CD14-positive monocyte (primary cell): Measurements from ENCODE around the gene TMEM187. TPM values are rescaled to one million over a fixed set of nuclear protein-coding genes. Genes with fewer than 3 reads are reported as not detected.

Source experiments
- DNase-seq, 3 donors: peaks; one replicate each; pipeline ENCODE4 v3.0.0-alpha.2; 2011 to 2022
- H2AFZ ChIP-seq: 2 replicates; pipeline ENCODE4 v1.6.0; 2012; ENCODE audit warnings: mild to moderate bottlenecking, low read depth, low read length, inconsistent platforms; ENCODE audit not compliant: insufficient read depth, poor library complexity, severe bottlenecking
- H3K27ac ChIP-seq, 2 donors: 1 replicate in 1 of 2; 2 replicates in 1 of 2; pipeline ENCODE4 v1.5.1; 2012 to 2013; ENCODE audit warnings: low read length in 2 of 2, control low read depth in 1 of 2, inconsistent platforms in 1 of 2, low read depth in 1 of 2, mild to moderate bottlenecking in 1 of 2
- H3K27me3 ChIP-seq, 2 donors: one replicate each; pipeline versions ENCODE4 v1.6.0 to v1.6.1; 2011 to 2013; ENCODE audit warnings: low read length in 2 of 2; ENCODE audit not compliant: control insufficient read depth in 2 of 2, insufficient read depth in 2 of 2
- H3K36me3 ChIP-seq, 2 donors: replicated peaks in 1 of 2; 1 replicate in 1 of 2; 2 replicates in 1 of 2; pipeline versions ENCODE4 v1.5.1 to v1.6.1; 2012 to 2013; ENCODE audit warnings: low read length in 2 of 2, control low read depth in 1 of 2, inconsistent platforms in 1 of 2, mild to moderate bottlenecking in 1 of 2; ENCODE audit not compliant: insufficient read depth in 2 of 2, control insufficient read depth in 1 of 2
- H3K4me1 ChIP-seq, 2 donors: 1 replicate in 1 of 2; 2 replicates in 1 of 2; pipeline versions ENCODE4 v1.5.1 to v1.6.1; 2012 to 2013; ENCODE audit warnings: low read length in 2 of 2, control low read depth in 1 of 2, inconsistent platforms in 1 of 2, mild to moderate bottlenecking in 1 of 2, moderate library complexity in 1 of 2; ENCODE audit not compliant: insufficient read depth in 2 of 2, control insufficient read depth in 1 of 2
- H3K4me2 ChIP-seq: replicated peaks from 2 replicates; pipeline ENCODE3; 2012; ENCODE audit warnings: low read length, moderate library complexity, mild to moderate bottlenecking; ENCODE audit not compliant: poor library complexity, severe bottlenecking; ENCODE audit errors: extremely low read depth
- H3K4me3 ChIP-seq, 3 experiments: fragments of 200-600 bp in 1 of 3; sonication (generic) in 1 of 3; replicated peaks in 1 of 3; 1 replicate in 2 of 3; 2 replicates in 1 of 3; pipeline ENCODE4 v1.5.1; 2011 to 2013; ENCODE audit warnings: low read length in 3 of 3, mild to moderate bottlenecking in 3 of 3, control low read depth in 2 of 3, low read depth in 2 of 3, inconsistent platforms in 1 of 3, moderate library complexity in 1 of 3
- H3K79me2 ChIP-seq: 2 replicates; pipeline ENCODE4 v1.6.0; 2012; ENCODE audit warnings: mild to moderate bottlenecking, control low read depth, inconsistent platforms, low read length, moderate library complexity; ENCODE audit not compliant: insufficient read depth
- H3K9ac ChIP-seq: 2 replicates; pipeline ENCODE4 v1.6.0; 2017; ENCODE audit warnings: low read length, mild to moderate bottlenecking; ENCODE audit not compliant: insufficient read depth, poor library complexity, severe bottlenecking
- H3K9me3 ChIP-seq, 2 donors: replicated peaks in 1 of 2; 1 replicate in 1 of 2; 2 replicates in 1 of 2; pipeline versions ENCODE4 v1.5.1 to v1.6.1; 2012 to 2013; ENCODE audit warnings: low read length in 2 of 2, control low read depth in 1 of 2; ENCODE audit not compliant: control insufficient read depth in 1 of 2, insufficient read depth in 1 of 2
- H4K20me1 ChIP-seq: 2 replicates; pipeline ENCODE4 v1.6.0; 2012; ENCODE audit warnings: mild to moderate bottlenecking, low read length, control low read depth, moderate library complexity; ENCODE audit not compliant: insufficient read depth
- H3K27ac Mint-ChIP-seq, 7 donors: one replicate each; pipeline ENCODE4 v1.8.0; 2020; ENCODE audit warnings: mild to moderate bottlenecking in 7 of 7, mixed read lengths in 7 of 7, moderate library complexity in 6 of 7, inconsistent platforms in 2 of 7
- H3K27me3 Mint-ChIP-seq, 3 donors: one replicate each; pipeline ENCODE4 v1.8.0; 2021 to 2022; ENCODE audit warnings: low read depth in 3 of 3, mild to moderate bottlenecking in 3 of 3, mixed read lengths in 3 of 3, moderate library complexity in 3 of 3, inconsistent platforms in 1 of 3
- H3K36me3 Mint-ChIP-seq, 2 donors: one replicate each; pipeline ENCODE4 v1.8.0; 2020; ENCODE audit warnings: mixed read lengths in 2 of 2, inconsistent platforms in 1 of 2, mild to moderate bottlenecking in 1 of 2
- H3K4me1 Mint-ChIP-seq: one replicate; pipeline ENCODE4 v1.8.0; 2020; ENCODE audit warnings: mild to moderate bottlenecking, mixed read lengths
- H3K4me3 Mint-ChIP-seq, 2 donors: one replicate each; pipeline ENCODE4 v1.8.0; 2020; ENCODE audit warnings: mild to moderate bottlenecking in 2 of 2, mixed read lengths in 2 of 2, moderate library complexity in 1 of 2
- H3K9me3 Mint-ChIP-seq, 7 donors: one replicate each; pipeline ENCODE4 v1.8.0; 2020 to 2022; ENCODE audit warnings: mixed read lengths in 7 of 7, mild to moderate bottlenecking in 6 of 7, moderate library complexity in 6 of 7, inconsistent platforms in 2 of 7
- WGBS: methylation state at CpG from one replicate; pipeline ENCODE4 v1.1.5; 2013; ENCODE audit warnings: missing lambda C conversion rate; ENCODE audit not compliant: insufficient coverage; 5-methylcytosine and 5-hydroxymethylcytosine counted together
- intact Hi-C, 2 donors: fragments of 100-400 bp; cut with micrococcal nuclease; formaldehyde crosslinking; loops; one replicate each; pipeline versions ENCODE4 v1.15.0 to v1.15.1; 2023
- polyA plus RNA-seq, 3 donors: library from polyadenylated mRNA; depleted of rRNA in 1 of 3; unstranded in 2 of 3; stranded (reverse) in 1 of 3; fragments of 300-500 nt in 2 of 3; fragments of >200 nt in 1 of 3; fragmentation: Illumina TruSeq in 2 of 3; gene quantifications; 1 replicate in 2 of 3; 2 replicates in 1 of 3; pipeline ENCODE4 v1.2.3, GENCODE V29; 2012 to 2021
- TF ChIP-seq, protein P1 (sequence below): fragments of 200-600 bp; IDR thresholded peaks from one replicate; pipeline ENCODE4 v1.8.0; 2022; ENCODE audit warnings: antibody characterized with exemption, mild to moderate bottlenecking

TMEM187 gene
- polyA plus RNA-seq, 3 donors = 2.8 to 10.3 (median 4.9) TPM

DNA sequence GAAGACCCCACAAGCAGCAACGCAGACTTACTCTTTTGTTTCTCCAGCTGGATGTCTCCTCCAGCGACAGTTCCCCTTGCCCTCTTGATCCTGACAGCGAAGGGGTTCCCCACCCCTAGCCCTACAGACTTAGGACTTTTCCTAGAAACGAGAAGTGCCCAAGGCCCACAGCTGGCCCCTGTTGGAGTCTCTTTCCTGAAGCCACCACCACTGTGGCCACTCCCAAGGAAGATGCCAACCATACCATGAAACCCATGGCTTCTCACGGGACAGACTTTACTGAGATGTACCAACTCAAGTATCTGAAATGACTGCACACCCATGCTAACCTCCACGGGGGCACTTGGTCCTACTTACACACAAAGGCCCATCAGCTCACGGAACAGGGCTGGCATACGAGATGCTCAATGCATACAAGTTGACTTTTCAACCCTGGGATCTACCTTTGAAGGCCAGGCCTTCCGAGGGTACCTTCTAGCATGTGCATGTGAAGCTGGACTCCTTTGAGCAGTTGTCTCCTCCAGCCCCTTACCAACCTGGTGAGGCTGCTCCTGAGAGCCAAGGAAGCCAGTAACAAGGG is 48.1 kb downstream of the TMEM187 start:
- Histone ChIP-seq H3K4me1 (peaks cover 28 to 33% of the 10 kb centered on the region in 2 donors), H3K4me3 (peak overlapping the region; percentile 43 to 74 (median 59)), H3K27ac (peak overlapping the region; percentile 97 to 99), H3K9me3 (peaks cover 0 to 5% of the 10 kb centered on the region in 2 donors), H3K36me3 (peaks cover 25 to 26% of the 10 kb centered on the region in 2 donors), H4K20me1 (peaks cover 45% of the 10 kb centered on the region), H3K4me2 (peak overlapping the region; percentile 75), H2AFZ (no peak overlapping the region), H3K27me3 (peaks cover 0 to 2% of the 10 kb centered on the region in 2 donors), H3K79me2 (peaks cover 45% of the 10 kb centered on the region), H3K9ac (peak overlapping the region; percentile 96)
- Mint-ChIP-seq H3K4me1 (peaks cover 32% of the 10 kb centered on the region), H3K27ac (peak overlapping the region; percentile 95 to 99 (median 98)), H3K27me3 (peaks cover 0 to 52% (median 0%) of the 10 kb centered on the region in 3 donors), H3K36me3 (peaks cover 15 to 24% of the 10 kb centered on the region in 2 donors), H3K9me3 (peaks cover 0 to 7% (median 0%) of the 10 kb centered on the region in 7 donors), H3K4me3 (peak overlapping the region; percentile 84 to 92)
- peak; percentile 62 to 78 (median 69) for DNase-seq
- TF ChIP-seq, protein P1, sequence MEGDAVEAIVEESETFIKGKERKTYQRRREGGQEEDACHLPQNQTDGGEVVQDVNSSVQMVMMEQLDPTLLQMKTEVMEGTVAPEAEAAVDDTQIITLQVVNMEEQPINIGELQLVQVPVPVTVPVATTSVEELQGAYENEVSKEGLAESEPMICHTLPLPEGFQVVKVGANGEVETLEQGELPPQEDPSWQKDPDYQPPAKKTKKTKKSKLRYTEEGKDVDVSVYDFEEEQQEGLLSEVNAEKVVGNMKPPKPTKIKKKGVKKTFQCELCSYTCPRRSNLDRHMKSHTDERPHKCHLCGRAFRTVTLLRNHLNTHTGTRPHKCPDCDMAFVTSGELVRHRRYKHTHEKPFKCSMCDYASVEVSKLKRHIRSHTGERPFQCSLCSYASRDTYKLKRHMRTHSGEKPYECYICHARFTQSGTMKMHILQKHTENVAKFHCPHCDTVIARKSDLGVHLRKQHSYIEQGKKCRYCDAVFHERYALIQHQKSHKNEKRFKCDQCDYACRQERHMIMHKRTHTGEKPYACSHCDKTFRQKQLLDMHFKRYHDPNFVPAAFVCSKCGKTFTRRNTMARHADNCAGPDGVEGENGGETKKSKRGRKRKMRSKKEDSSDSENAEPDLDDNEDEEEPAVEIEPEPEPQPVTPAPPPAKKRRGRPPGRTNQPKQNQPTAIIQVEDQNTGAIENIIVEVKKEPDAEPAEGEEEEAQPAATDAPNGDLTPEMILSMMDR = no peak
- 41% methylated on average over 3 of the region's 9 CpGs for WGBS
- intact Hi-C loops = loop anchor here in 1 of 2 donors (1.0 kb wide), 1 partner anchor 20 kb away; no protein-coding TSS in a partner anchor

DNA sequence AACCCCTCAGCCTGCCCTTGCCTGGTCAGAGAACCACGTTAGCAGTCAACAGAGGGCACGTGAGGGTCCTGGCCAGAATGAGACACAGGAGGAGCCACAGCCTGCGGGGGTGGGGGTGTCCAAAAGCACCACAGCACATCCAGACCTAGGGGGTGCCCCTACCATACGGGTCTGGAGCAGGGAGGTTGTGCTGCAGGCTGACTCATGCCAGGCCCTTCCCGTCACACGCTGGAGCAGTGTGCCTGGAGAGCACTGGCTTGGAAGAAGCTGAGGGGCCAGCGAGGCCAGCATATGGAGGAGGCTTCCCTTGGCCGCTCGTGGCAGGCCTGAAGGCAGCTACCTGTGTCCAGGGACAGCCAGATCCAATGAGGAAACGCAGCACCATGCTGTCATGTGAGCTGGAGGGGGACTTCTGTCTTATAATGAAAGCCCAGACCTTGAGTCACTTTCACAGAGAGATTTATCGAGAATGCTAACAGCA is 48.6 kb downstream of the TMEM187 start:
- H3K4me1 Mint-ChIP-seq = peaks cover 30% of the 10 kb centered on the region
- Histone ChIP-seq H3K36me3 (peaks cover 21% of the 10 kb centered on the region in 2 donors), H3K9me3 (peaks cover 0 to 5% of the 10 kb centered on the region in 2 donors), H3K9ac (peak overlapping the region; percentile 96), H2AFZ (no peak overlapping the region), H3K4me2 (peak overlapping the region; percentile 75), H3K79me2 (peaks cover 39% of the 10 kb centered on the region), H3K4me1 (peaks cover 28 to 33% of the 10 kb centered on the region in 2 donors), H3K4me3 (peak overlapping the region in 2 of 3 experiments; percentile 3 to 74), H3K27me3 (peaks cover 0 to 2% of the 10 kb centered on the region in 2 donors), H3K27ac (peak overlapping the region; percentile 97 to 99), H4K20me1 (peaks cover 40% of the 10 kb centered on the region)
- 17% methylated on average over 2 of the region's 11 CpGs for WGBS
- peaks cover 0 to 7% (median 0%) of the 10 kb centered on the region in 7 donors for H3K9me3 Mint-ChIP-seq
- intact Hi-C loops = no loop called here
- H3K4me3 Mint-ChIP-seq = no peak overlapping the region
- peaks cover 10 to 19% of the 10 kb centered on the region in 2 donors for H3K36me3 Mint-ChIP-seq
- TF ChIP-seq, protein P1 = no peak
- DNase-seq = peak; percentile 62 to 85 (median 63)
- H3K27me3 Mint-ChIP-seq = peaks cover 0 to 57% (median 0%) of the 10 kb centered on the region in 3 donors
- H3K27ac Mint-ChIP-seq = peak overlapping the region; percentile 95 to 99 (median 98)
